Esophagus (tissue), 2 donors: ENCODE results near the gene SMOC2. TPM values are rescaled to one million over a fixed set of nuclear protein-coding genes. Genes with fewer than 3 reads are reported as not detected.
"Not testable (repeated sequence)": the region's sequence is repeated elsewhere in the genome, so short reads cannot be mapped to it uniquely, and the experiment has no call there.

Experiments used
- H3K27ac ChIP-seq, 2 donors: one replicate each; pipeline ENCODE4 v1.5.1; 2013; ENCODE audit warnings: low read depth in 2 of 2, mild to moderate bottlenecking in 2 of 2, inconsistent platforms in 1 of 2, low read length in 1 of 2, moderate library complexity in 1 of 2
- H3K27me3 ChIP-seq, 2 donors: one replicate each; pipeline ENCODE4 v1.6.1; 2013; ENCODE audit warnings: low read length in 2 of 2, control low read depth in 1 of 2, mild to moderate bottlenecking in 1 of 2; ENCODE audit not compliant: insufficient read depth in 2 of 2, control insufficient read depth in 1 of 2
- H3K36me3 ChIP-seq, 2 donors: one replicate each; pipeline ENCODE4 v1.6.1; 2013; ENCODE audit warnings: low read length in 1 of 2; ENCODE audit not compliant: control insufficient read depth in 2 of 2, insufficient read depth in 2 of 2
- H3K4me1 ChIP-seq, 2 donors: one replicate each; pipeline ENCODE4 v1.6.1; 2013; ENCODE audit warnings: low read length in 1 of 2; ENCODE audit not compliant: control insufficient read depth in 2 of 2, insufficient read depth in 2 of 2
- H3K4me3 ChIP-seq, 2 donors: one replicate each; pipeline ENCODE4 v1.5.1; 2013; ENCODE audit warnings: low read length in 2 of 2, mild to moderate bottlenecking in 2 of 2, low read depth in 1 of 2, moderate library complexity in 1 of 2
- H3K9me3 ChIP-seq, 2 donors: one replicate each; pipeline ENCODE4 v1.6.1; 2013; ENCODE audit warnings: mild to moderate bottlenecking in 2 of 2, low read depth in 1 of 2, low read length in 1 of 2, moderate library complexity in 1 of 2; ENCODE audit not compliant: control insufficient read depth in 2 of 2, insufficient read depth in 1 of 2
- WGBS, 2 donors: extraction: QIAGEN DNeasy Blood & Tissue Kit; methylation state at CpG; one replicate each; pipeline ENCODE4 v1.1.7; 2013; 5-methylcytosine and 5-hydroxymethylcytosine counted together
- polyA plus RNA-seq, 2 donors: library from polyadenylated mRNA; stranded (reverse); fragments of 200-250 nt; gene quantifications; one replicate each; pipeline ENCODE4 v1.2.3, GENCODE V29; 2013
- donor health status: healthy with polysubstance abuse.
- donor health status: Bipolar disorder and iron deficiency.

Gene SMOC2
- polyA plus RNA-seq, 2 donors: 4.6 to 14.4 TPM

- Histone ChIP-seq H3K4me3 (no peak overlapping the region), H3K9me3 (no peaks in the 10 kb centered on the region), H3K27me3 (no peaks in the 10 kb centered on the region), H3K4me1 (peaks cover 0 to 2% of the 10 kb centered on the region in 2 donors), H3K27ac (peak overlapping the region; percentile 67 to 77), H3K36me3 (no peaks in the 10 kb centered on the region)
- 75% methylated on average over 10 of the region's 10 CpGs for WGBS, 2 donors
These were observed 96.5 kb downstream of the SMOC2 start for GRCh38 chr6:168537540-168537884.

- not testable (repeated sequence) for H3K9me3 ChIP-seq, H3K36me3 ChIP-seq, H3K27me3 ChIP-seq, H3K4me3 ChIP-seq, H3K4me1 ChIP-seq
- WGBS, 2 donors: 89% methylated on average over 12 to 14 of the region's 14 CpGs
- H3K27ac ChIP-seq: peak overlapping the region; percentile 67 to 77
These were observed 97.4 kb downstream of the SMOC2 start for GRCh38 chr6:168538188-168538891.

- no peaks in the 10 kb centered on the region for H3K36me3 ChIP-seq
- H3K27me3 ChIP-seq: no peaks in the 10 kb centered on the region
- H3K9me3 ChIP-seq: no peaks in the 10 kb centered on the region
- peaks cover 0 to 2% of the 10 kb centered on the region in 2 donors for H3K4me1 ChIP-seq
- peak overlapping the region in 1 of 2 donors; percentile 56 for H3K27ac ChIP-seq
- no peak overlapping the region for H3K4me3 ChIP-seq
- 78 to 79% methylated on average over 21 of the region's 21 CpGs for WGBS, 2 donors
These were observed 98.2 kb downstream of the SMOC2 start for GRCh38 chr6:168538892-168539811.

GRCh38 chr6:168540713-168541291, 99.8 kb downstream of the SMOC2 start:
- Histone ChIP-seq H3K27ac (peak overlapping the region; percentile 20 to 57), H3K27me3 (no peaks in the 10 kb centered on the region), H3K4me1 (peaks cover 0 to 4% of the 10 kb centered on the region in 2 donors), H3K9me3 (no peaks in the 10 kb centered on the region), H3K36me3 (no peaks in the 10 kb centered on the region), H3K4me3 (no peak overlapping the region)
- 68 to 69% methylated on average over 15 of the region's 15 CpGs for WGBS, 2 donors

GRCh38 chr6:168541307-168541706, 100.3 kb downstream of the SMOC2 start:
- H3K27me3 ChIP-seq: no peaks in the 10 kb centered on the region
- 57 to 75% methylated on average over 4 of the region's 4 CpGs for WGBS, 2 donors
- H3K27ac ChIP-seq: peak overlapping the region; percentile 17 to 20
- no peaks in the 10 kb centered on the region for H3K36me3 ChIP-seq
- peaks cover 0 to 4% of the 10 kb centered on the region in 2 donors for H3K4me1 ChIP-seq
- no peak overlapping the region for H3K4me3 ChIP-seq
- H3K9me3 ChIP-seq: no peaks in the 10 kb centered on the region

- Histone ChIP-seq H3K36me3 (no peaks in the 10 kb centered on the region), H3K4me1 (peaks cover 0 to 2% of the 10 kb centered on the region in 2 donors), H3K27me3 (no peaks in the 10 kb centered on the region), H3K27ac (peak overlapping the region in 1 of 2 donors; percentile 31), H3K4me3 (no peak overlapping the region), H3K9me3 (no peaks in the 10 kb centered on the region)
- WGBS, 2 donors: 54 to 59% methylated on average over 8 of the region's 8 CpGs
These were observed 101.3 kb downstream of the SMOC2 start for GRCh38 chr6:168542301-168542700.

GRCh38 chr6:168545428-168545827, 104.4 kb downstream of the SMOC2 start:
- 66 to 71% methylated on average over 6 of the region's 6 CpGs for WGBS, 2 donors
- H3K4me3 ChIP-seq: peak overlapping the region in 1 of 2 donors; percentile 5
- H3K27ac ChIP-seq: peak overlapping the region; percentile 6 to 61
- no peaks in the 10 kb centered on the region for H3K9me3 ChIP-seq
- no peaks in the 10 kb centered on the region for H3K36me3 ChIP-seq
- H3K27me3 ChIP-seq: no peaks in the 10 kb centered on the region
- H3K4me1 ChIP-seq: peaks cover 0 to 2% of the 10 kb centered on the region in 2 donors

GRCh38 chr6:168546151-168546550, 105.2 kb downstream of the SMOC2 start:
- Histone ChIP-seq H3K4me3 (no peak overlapping the region), H3K4me1 (peaks cover 0 to 2% of the 10 kb centered on the region in 2 donors), H3K36me3 (no peaks in the 10 kb centered on the region), H3K27ac (peak overlapping the region in 1 of 2 donors; percentile 30), H3K9me3 (no peaks in the 10 kb centered on the region), H3K27me3 (no peaks in the 10 kb centered on the region)
- WGBS, 2 donors: 89 to 91% methylated on average over 5 of the region's 5 CpGs

- Histone ChIP-seq H3K27me3 (no peaks in the 10 kb centered on the region), H3K36me3 (no peaks in the 10 kb centered on the region), H3K9me3 (no peaks in the 10 kb centered on the region), H3K4me3 (no peak overlapping the region), H3K27ac (no peak overlapping the region), H3K4me1 (peaks cover 0 to 2% of the 10 kb centered on the region in 2 donors)
- 91 to 93% methylated on average over 10 of the region's 10 CpGs for WGBS, 2 donors
These were observed 105.7 kb downstream of the SMOC2 start for GRCh38 chr6:168546730-168547129.
